Measurements from ENCODE around the gene EFNA3.
"Not testable (repeated sequence)": the region's sequence is repeated elsewhere in the genome, so short reads cannot be mapped to it uniquely, and the experiment has no call there.

The EFNA3 gene

DNA sequence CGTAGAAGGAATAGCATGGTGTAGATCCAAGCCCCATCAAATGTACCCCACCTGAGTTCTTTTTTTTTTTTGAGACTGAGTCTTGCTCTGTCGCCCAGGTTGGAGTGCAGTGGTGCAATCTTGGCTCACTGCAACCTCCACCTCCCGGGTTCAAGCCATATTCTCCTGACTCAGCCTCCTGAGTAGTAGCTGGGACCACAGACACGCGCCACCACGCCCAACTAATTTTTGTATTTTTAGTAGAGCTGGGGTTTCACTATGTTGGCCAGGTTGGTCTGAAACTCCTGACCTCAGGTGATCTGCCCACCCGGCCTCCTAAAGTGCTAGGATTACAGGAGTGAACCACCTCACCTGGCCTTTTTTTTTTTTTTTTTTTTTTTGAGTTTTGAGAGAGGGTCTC is 39.5 kb downstream of the EFNA3 start:
- not testable (repeated sequence) for H3K27me3 Mint-ChIP-seq; H3K4me1 Mint-ChIP-seq (ENCODE audit: low read depth); DNase-seq; H3K36me3 Mint-ChIP-seq (ENCODE audit: low read depth); H3K4me3 Mint-ChIP-seq; H3K27ac Mint-ChIP-seq; H3K9me3 Mint-ChIP-seq

DNA sequence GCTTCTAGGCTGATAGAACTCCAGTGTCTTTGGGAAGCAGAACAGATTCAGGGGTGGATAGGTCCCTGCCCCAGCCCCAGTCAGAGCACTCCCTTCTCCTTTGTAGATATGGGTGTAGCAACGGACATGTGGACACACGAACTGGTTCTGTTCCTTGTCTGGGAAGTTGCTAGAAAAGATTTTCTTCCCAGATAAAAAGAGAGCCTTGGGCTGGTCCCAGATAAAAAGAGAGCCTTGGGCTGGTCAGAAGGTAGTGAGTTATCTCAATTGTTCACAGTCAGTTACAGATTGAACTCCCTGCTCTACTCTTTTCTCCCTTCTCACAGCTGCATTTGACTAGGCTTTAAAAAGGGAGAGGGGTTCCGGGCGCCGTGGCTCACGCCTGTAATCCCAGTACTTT is 41.6 kb downstream of the EFNA3 start:
- Mint-ChIP-seq H3K4me3 (no peak overlapping the region), H3K36me3 (ENCODE audit: low read depth) (no peaks in the 10 kb centered on the region), H3K27ac (no peak overlapping the region), H3K4me1 (ENCODE audit: low read depth) (no peaks in the 10 kb centered on the region), H3K9me3 (no peaks in the 10 kb centered on the region), H3K27me3 (no peaks in the 10 kb centered on the region)
- no peak for DNase-seq

DNA sequence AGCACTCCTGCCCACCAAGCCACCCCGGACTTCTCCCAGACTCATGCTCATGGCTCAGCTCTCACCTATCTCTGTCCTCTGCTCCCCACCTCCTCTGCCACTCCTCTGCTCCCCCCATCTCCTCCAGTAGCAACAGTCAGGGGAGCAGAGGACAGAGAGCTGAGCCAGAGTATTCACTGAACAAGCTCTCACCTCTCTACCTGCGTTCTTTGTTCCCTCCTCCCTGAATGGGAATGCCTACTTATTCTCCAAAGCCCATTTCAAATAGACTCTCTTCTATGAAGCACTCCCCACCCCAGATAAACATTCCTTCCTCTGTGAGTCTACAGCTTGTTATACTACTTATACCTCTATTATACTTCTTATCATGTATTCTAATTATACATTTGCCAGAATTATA is 42.6 kb downstream of the EFNA3 start:
- H3K27ac Mint-ChIP-seq, result no peak overlapping the region
- peaks cover 3% of the 10 kb centered on the region for H3K27me3 Mint-ChIP-seq
- H3K4me3 Mint-ChIP-seq, result no peak overlapping the region
- H3K9me3 Mint-ChIP-seq, result no peaks in the 10 kb centered on the region
- DNase-seq, result no peak
- H3K36me3 Mint-ChIP-seq (ENCODE audit: low read depth), result no peaks in the 10 kb centered on the region
- no peaks in the 10 kb centered on the region for H3K4me1 Mint-ChIP-seq (ENCODE audit: low read depth)

DNA sequence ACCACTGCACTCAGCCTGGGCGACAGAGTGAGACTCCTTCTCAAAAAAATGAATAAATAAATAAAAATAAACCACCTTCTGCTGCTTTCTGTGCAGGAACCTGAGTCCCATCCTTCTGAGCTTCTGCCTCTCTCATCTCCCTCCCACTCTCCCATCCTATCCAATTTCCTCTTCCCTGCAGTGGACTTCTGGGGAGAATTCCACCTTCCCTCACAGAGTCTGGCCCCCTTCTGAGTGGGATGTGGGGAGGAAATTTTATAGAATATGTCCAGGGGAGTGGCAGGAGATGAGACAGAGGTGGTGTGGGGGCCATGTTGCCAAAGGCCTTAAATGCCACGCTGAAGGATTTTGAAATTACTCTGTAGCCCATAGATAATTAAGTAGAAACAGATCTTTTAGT is 43.7 kb downstream of the EFNA3 start:
- Mint-ChIP-seq H3K27ac (no peak overlapping the region), H3K36me3 (ENCODE audit: low read depth) (no peaks in the 10 kb centered on the region), H3K4me1 (ENCODE audit: low read depth) (peaks cover 7% of the 10 kb centered on the region), H3K27me3 (peaks cover 10% of the 10 kb centered on the region), H3K9me3 (no peaks in the 10 kb centered on the region), H3K4me3 (no peak overlapping the region)
- no peak for DNase-seq

- Mint-ChIP-seq H3K36me3 (ENCODE audit: low read depth) (no peaks in the 10 kb centered on the region), H3K27me3 (peaks cover 23% of the 10 kb centered on the region), H3K4me3 (no peak overlapping the region), H3K4me1 (ENCODE audit: low read depth) (peaks cover 20% of the 10 kb centered on the region), H3K9me3 (no peaks in the 10 kb centered on the region), H3K27ac (no peak overlapping the region)
- no peak for DNase-seq
These were observed 45.2 kb downstream of the EFNA3 start for GRCh38 chr1:155123801-155124200.

GRCh38 chr1:155124503-155125463 is 46.1 kb downstream of the EFNA3 start:
- Mint-ChIP-seq H3K36me3 (ENCODE audit: low read depth) (no peaks in the 10 kb centered on the region), H3K27ac (no peak overlapping the region), H3K9me3 (no peaks in the 10 kb centered on the region), H3K27me3 (peaks cover 25% of the 10 kb centered on the region), H3K4me3 (no peak overlapping the region), H3K4me1 (ENCODE audit: low read depth) (peaks cover 29% of the 10 kb centered on the region)
- no peak for DNase-seq

DNA sequence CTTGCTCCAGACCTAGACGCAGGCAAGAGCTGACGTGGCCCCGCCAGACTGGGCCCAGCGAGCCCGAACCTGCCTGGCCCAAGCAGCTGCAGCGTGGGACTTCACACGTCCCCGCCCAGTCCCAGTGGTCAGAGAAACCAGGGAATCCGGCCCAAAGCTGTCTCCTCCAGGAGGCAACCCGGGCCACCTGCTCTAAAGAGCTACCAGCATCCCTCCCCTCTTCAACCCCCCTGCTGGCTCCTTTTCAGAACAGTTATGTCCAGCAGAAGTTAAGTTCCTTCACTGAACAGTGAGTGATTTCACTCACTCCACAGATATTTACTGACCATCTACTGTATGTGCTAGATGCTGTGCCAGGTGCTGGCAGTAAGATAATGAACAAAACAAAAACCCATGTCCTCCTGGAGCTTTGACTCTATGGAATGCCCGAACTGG is 46.9 kb downstream of the EFNA3 start:
- Mint-ChIP-seq H3K9me3 (no peaks in the 10 kb centered on the region), H3K4me1 (ENCODE audit: low read depth) (peaks cover 35% of the 10 kb centered on the region), H3K27ac (no peak overlapping the region), H3K4me3 (no peak overlapping the region), H3K27me3 (peaks cover 25% of the 10 kb centered on the region), H3K36me3 (ENCODE audit: low read depth) (no peaks in the 10 kb centered on the region)
- DNase-seq, result no peak

DNA sequence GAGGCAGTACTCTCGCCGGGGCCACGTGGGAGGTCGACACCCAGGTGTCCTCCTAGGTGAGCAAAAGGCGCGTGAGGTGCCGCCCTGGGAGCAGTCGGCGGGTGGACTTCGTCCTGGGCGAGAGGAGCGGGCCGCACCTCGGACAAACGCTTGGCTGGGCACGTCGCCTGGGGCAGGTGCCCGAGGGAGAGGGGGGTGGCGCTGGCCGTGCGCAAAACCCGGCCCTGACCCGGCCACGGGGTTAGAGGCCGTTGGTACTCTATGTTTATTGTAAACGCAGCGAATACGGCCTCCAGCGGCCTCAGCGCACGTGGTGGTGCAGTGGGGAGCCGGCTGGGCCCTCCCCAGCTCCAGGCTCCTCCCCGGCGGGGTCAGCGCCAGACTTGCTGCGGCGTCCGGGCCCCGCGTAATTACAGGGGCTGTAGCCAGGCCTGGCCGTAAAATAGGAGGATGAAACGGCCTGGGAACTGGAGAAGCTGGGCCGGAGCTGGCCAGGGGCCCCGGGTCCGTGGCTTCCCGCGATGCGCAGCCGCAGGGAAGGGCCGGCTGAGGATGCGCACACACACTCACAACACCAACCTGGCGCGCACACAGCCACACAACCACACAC is 47.4 kb downstream of the EFNA3 start:
- no peak overlapping the region for H3K27ac Mint-ChIP-seq
- H3K36me3 Mint-ChIP-seq (ENCODE audit: low read depth), result no peaks in the 10 kb centered on the region
- peaks cover 25% of the 10 kb centered on the region for H3K27me3 Mint-ChIP-seq
- no peak for DNase-seq
- no peaks in the 10 kb centered on the region for H3K9me3 Mint-ChIP-seq
- no peak overlapping the region for H3K4me3 Mint-ChIP-seq
- peaks cover 35% of the 10 kb centered on the region for H3K4me1 Mint-ChIP-seq (ENCODE audit: low read depth)

DNA sequence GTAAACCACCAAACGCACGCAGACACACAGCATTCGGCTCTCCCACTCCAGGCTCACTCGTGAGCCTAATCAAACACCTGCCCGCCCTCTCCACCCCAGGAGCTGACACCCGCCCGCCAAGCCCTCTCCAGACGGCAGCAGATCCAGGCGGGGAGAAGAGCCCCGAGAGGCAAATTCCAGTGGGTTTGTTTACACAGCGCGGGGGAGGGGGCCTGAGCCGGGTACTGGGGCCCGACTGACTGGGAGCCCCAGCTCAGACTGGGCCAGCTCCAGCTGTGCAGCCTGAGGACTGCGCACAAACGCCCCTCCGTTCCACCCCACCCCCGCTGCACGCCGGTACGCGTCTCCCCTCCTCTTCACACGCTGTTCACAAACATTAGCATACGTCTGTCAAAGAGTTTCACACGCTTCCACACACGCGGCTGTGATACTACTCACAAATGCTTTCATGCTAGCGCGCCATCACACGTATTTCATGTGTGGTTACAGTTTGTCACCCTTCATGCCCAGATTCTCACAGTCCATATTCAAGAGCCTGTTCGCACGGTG is 48.0 kb downstream of the EFNA3 start:
- H3K27me3 Mint-ChIP-seq, result peaks cover 25% of the 10 kb centered on the region
- peaks cover 35% of the 10 kb centered on the region for H3K4me1 Mint-ChIP-seq (ENCODE audit: low read depth)
- no peaks in the 10 kb centered on the region for H3K9me3 Mint-ChIP-seq
- peak overlapping the region; percentile 24 for H3K27ac Mint-ChIP-seq
- peak overlapping the region; percentile 72 for H3K4me3 Mint-ChIP-seq
- peak; percentile 58 for DNase-seq
- no peaks in the 10 kb centered on the region for H3K36me3 Mint-ChIP-seq (ENCODE audit: low read depth)

DNA sequence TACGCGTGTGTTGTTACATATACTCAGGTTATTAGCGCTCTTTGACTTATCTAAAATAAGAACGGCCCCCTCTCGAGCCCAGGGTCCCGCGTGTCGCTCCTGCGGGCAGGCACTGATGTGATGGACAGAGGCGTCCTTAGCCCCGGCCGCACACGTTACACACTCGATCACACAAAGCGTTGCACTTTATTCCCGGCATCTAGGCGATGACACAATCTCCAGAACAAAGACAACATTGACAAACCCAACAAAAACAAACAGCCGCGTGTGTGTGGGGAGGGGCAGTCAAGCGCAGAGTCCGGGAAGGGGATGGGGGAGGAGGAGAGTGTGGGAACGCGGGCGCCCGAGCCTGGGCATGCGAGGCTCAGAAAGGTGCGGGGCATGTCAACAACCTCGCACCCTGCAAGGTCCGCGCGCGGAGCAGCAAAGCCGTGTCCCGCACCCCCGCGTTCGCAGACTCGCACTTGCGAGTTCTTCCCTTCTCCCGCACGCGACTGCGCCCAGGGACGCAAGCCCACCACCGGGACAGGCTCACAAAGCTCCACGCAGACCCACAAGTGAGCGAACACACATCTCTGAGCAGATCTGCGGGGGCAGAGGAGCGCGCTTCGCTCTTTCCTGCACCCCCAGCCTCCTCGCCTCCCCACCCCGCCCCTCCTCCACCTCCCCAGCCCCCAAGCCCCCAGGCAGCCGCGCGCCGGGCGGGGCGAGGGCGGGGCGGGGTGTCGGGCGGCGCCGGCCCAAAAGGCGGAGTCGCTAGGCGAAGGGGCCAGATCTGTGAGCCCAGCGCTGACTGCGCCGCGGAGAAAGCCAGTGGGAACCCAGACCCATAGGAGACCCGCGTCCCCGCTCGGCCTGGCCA is 48.7 kb downstream of the EFNA3 start, which contains the start of gene EFNA1:
Gene EFNA1 (plus strand): TSS at position 772 of the 862 bp plus-strand sequence. CDS start 102 bp downstream, outside the sequence.
- Mint-ChIP-seq H3K9me3 (no peaks in the 10 kb centered on the region), H3K27ac (peak within 1 kb of the TSS; percentile 59), H3K27me3 (peaks cover 25% of the 10 kb centered on the region), H3K4me3 (peak within 1 kb of the TSS; percentile 73), H3K36me3 (ENCODE audit: low read depth) (no peaks in the 10 kb centered on the region), H3K4me1 (ENCODE audit: low read depth) (peaks cover 35% of the 10 kb centered on the region)
- DNase-seq, result peak; percentile 67

- Mint-ChIP-seq H3K27me3 (peaks cover 25% of the 10 kb centered on the region), H3K4me3 (peak overlapping the region; percentile 73), H3K4me1 (ENCODE audit: low read depth) (peaks cover 35% of the 10 kb centered on the region), H3K9me3 (no peaks in the 10 kb centered on the region), H3K27ac (peak overlapping the region; percentile 59), H3K36me3 (ENCODE audit: low read depth) (no peaks in the 10 kb centered on the region)
- DNase-seq, result no peak
These were observed 49.5 kb downstream of the EFNA3 start for GRCh38 chr1:155127967-155128754.

- no peaks in the 10 kb centered on the region for H3K36me3 Mint-ChIP-seq (ENCODE audit: low read depth)
- peak overlapping the region; percentile 59 for H3K27ac Mint-ChIP-seq
- DNase-seq, result peak; percentile 42
- peaks cover 35% of the 10 kb centered on the region for H3K4me1 Mint-ChIP-seq (ENCODE audit: low read depth)
- H3K27me3 Mint-ChIP-seq, result peaks cover 25% of the 10 kb centered on the region
- H3K4me3 Mint-ChIP-seq, result peak overlapping the region; percentile 73
- H3K9me3 Mint-ChIP-seq, result no peaks in the 10 kb centered on the region
These were observed 50.3 kb downstream of the EFNA3 start for GRCh38 chr1:155128755-155129473.
